ENCODE measurements around the gene TRAPPC11.

DNA sequence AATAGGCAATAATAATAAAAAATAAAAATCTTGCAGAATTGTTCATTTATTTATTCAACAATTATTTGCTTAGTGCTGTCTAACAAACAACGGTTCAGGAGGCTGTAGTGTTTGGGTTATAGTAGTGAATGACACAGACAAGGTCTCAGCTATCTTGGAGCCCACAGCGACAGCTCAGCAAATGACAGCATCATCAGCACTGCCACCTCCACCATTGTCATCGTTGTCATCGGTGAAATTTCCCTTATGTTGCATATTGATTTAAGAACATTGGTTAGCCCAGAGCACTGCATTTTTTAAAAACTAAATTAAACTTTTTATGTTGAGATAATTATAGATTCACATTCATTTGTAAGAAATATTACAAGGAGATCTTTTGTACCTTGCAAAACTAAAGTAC lies 79.9 kb downstream of the TRAPPC11 start:
- TF ChIP-seq POLR2A (IDR thresholded peaks at IDR 0.05) (no peak), CTCF (IDR thresholded peaks at IDR 0.05) (no peak)
